Limb (tissue), 2 donors: ENCODE results near the gene SMIM9.

ENCODE experiments used
- DNase-seq, 2 donors: peaks; one replicate each; pipeline ENCODE4 v3.0.0-alpha.2; 2016; ENCODE audit errors: extremely low spot score in 2 of 2

Gene SMIM9

GRCh38 chrX:154784149-154784995 lies 50.1 kb downstream of the SMIM9 start:
- DNase-seq, result no peak

- no peak for DNase-seq
These were observed 53.5 kb downstream of the SMIM9 start for GRCh38 chrX:154780968-154781367.

GRCh38 chrX:154779261-154779660 lies 55.2 kb downstream of the SMIM9 start:
- no peak for DNase-seq

- no peak for DNase-seq
These were observed 57.7 kb downstream of the SMIM9 start for GRCh38 chrX:154776753-154777152.

GRCh38 chrX:154775419-154776349 lies 58.8 kb downstream of the SMIM9 start:
- DNase-seq, result no peak

GRCh38 chrX:154774622-154775021 lies 59.8 kb downstream of the SMIM9 start:
- DNase-seq, result no peak
